ENCODE results near the gene PLAC9.

PLAC9 gene

GRCh38 chr10:80160361-80161320 lies 28.1 kb downstream of the PLAC9 start:
- DNase-seq (ENCODE audit: low read depth in 2 of 2) = no peak

- DNase-seq (ENCODE audit: low read depth in 2 of 2) = no peak
Measured at GRCh38 chr10:80161321-80162083, 29.0 kb downstream of the PLAC9 start.

GRCh38 chr10:80163741-80164341 lies 31.3 kb downstream of the PLAC9 start:
- DNase-seq (ENCODE audit: low read depth in 2 of 2) = no peak

- no peak for DNase-seq (ENCODE audit: low read depth in 2 of 2)
Measured at GRCh38 chr10:80164596-80164995, 32.1 kb downstream of the PLAC9 start.

- no peak for DNase-seq (ENCODE audit: low read depth in 2 of 2)
Measured at GRCh38 chr10:80165173-80165572, 32.6 kb downstream of the PLAC9 start.

- no peak for DNase-seq (ENCODE audit: low read depth in 2 of 2)
Measured at GRCh38 chr10:80166581-80167470, 34.3 kb downstream of the PLAC9 start.

GRCh38 chr10:80167471-80168161 lies 35.1 kb downstream of the PLAC9 start:
- no peak for DNase-seq (ENCODE audit: low read depth in 2 of 2)

GRCh38 chr10:80168162-80168511 lies 35.6 kb downstream of the PLAC9 start:
- no peak for DNase-seq (ENCODE audit: low read depth in 2 of 2)

- DNase-seq (ENCODE audit: low read depth in 2 of 2) = no peak
Measured at GRCh38 chr10:80168679-80169380, 36.3 kb downstream of the PLAC9 start.

- DNase-seq (ENCODE audit: low read depth in 2 of 2) = no peak
Measured at GRCh38 chr10:80170026-80170425, 37.5 kb downstream of the PLAC9 start.

- DNase-seq (ENCODE audit: low read depth in 2 of 2) = no peak
Measured at GRCh38 chr10:80170641-80171040, 38.1 kb downstream of the PLAC9 start.

GRCh38 chr10:80171248-80171660 lies 38.7 kb downstream of the PLAC9 start:
- DNase-seq (ENCODE audit: low read depth in 2 of 2) = no peak

- DNase-seq (ENCODE audit: low read depth in 2 of 2) = no peak
Measured at GRCh38 chr10:80172896-80173295, 40.4 kb downstream of the PLAC9 start.

GRCh38 chr10:80173466-80173865 lies 40.9 kb downstream of the PLAC9 start:
- DNase-seq (ENCODE audit: low read depth in 2 of 2) = no peak

GRCh38 chr10:80174641-80175395 lies 42.3 kb downstream of the PLAC9 start:
- no peak for DNase-seq (ENCODE audit: low read depth in 2 of 2)

- no peak for DNase-seq (ENCODE audit: low read depth in 2 of 2)
Measured at GRCh38 chr10:80176526-80176925, 44.0 kb downstream of the PLAC9 start.

- DNase-seq (ENCODE audit: low read depth in 2 of 2) = no peak
Measured at GRCh38 chr10:80177781-80178636, 45.5 kb downstream of the PLAC9 start.

- DNase-seq (ENCODE audit: low read depth in 2 of 2) = no peak
Measured at GRCh38 chr10:80182986-80183385, 50.5 kb downstream of the PLAC9 start.

All from activated CD4-positive, alpha-beta T cell treated with anti-CD3 and anti-CD28 coated beads for 24 hours (primary cell).